Activated gamma-delta T cell treated with Interleukin-2 at 50 U/mL for 16 hours (primary cell): ENCODE results near the gene PTPRM.

Experiments
- DNase-seq: peaks from one replicate; pipeline ENCODE4 v3.0.0-alpha.2; 2020

Gene PTPRM

DNA sequence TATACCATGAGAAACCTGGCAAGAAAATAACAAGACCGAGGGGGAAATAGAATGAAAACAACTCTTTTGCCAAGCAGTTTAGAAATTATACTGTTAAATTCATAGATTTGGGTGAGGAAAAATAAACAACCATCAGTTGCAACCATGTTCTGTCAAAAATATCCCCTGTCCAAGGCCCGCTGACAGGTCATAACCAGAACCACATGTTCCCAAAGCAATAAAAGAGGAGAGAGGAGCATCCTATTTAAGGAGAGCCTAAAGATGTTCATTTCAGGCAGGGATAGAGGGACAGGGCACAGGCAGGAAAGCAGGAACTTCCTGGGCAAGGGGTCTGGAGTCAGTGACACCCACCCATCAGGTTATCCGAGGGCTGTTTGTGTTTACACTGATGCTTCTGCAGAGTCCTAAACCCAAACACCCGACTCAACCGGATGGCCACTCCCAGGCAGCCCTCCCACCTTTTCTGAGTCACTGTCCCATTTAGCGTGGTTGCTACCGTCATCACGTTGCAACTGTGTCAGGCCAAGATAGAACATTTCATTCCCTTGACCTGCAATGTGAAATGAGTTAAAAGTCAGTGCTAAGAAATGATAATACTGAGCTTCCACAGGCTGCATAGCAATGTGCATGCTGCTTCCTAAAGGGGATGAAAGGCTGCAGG is 573.9 kb downstream of the PTPRM start:
- DNase-seq, result no peak

DNA sequence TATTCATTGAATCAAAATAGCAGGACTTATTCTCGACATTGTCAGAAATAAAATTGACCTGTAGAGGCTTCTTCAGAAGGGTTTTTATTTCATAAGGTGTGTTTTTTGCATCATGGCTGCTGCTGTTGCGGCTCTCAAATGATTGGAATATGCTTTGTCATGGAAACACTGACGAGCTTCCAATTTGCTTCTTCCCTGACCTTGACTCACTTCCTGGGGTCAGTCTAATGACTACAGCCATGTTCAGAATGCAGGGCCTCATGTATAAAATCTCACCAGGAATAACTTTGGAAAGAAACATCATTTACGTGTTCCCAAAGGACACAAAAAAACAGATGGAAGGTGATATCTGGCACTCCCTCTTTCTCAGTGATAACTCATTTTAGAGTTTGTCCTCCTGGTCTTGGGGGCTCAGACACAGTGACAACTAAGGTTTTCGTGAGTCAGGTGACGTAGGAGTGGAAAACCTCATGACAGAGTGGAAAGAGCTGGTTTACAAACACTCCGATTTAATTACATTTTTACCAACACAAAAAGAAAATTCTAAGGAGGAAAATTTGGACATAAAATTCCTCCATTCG is 575.1 kb downstream of the PTPRM start:
- DNase-seq, result no peak

DNA sequence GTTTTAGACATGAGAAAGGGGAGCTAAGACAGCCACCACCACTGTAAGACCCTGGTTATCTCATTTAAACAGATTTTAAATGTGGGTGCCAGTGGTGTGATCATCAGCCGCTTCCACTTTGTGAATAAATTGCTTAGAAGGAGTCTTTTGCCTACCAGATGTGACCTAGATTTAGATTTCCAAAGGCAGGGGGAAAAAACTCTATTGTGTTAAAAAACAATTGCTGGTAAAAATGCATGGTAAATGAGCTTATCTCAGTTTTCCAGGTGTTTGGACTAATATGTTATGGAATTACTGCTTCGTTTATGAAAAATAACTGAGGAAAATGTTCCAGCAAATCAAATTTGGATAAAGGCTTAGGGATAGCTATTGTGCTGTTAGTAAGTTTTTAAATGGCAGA is 575.8 kb downstream of the PTPRM start:
- DNase-seq, result no peak

DNA sequence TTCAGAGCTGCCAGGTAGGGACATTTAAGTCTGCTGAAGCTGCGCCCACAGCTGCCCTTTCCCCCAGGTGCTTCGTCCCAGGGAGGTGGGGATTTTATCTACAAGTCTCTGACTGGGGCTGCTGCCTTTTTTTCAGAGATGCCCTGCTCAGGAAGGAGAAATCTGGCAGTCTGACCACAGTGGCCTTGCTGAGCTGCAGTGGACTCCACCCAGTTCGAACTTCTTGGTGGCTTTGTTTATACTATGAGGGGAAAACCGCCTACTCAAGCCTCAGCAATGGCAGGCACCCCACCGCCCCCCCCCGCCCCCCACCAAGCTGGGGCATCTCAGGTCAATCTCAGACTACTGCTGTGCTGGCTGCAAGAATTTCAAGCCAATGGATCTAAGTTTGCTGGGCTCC is 584.1 kb downstream of the PTPRM start:
- DNase-seq, result no peak

DNA sequence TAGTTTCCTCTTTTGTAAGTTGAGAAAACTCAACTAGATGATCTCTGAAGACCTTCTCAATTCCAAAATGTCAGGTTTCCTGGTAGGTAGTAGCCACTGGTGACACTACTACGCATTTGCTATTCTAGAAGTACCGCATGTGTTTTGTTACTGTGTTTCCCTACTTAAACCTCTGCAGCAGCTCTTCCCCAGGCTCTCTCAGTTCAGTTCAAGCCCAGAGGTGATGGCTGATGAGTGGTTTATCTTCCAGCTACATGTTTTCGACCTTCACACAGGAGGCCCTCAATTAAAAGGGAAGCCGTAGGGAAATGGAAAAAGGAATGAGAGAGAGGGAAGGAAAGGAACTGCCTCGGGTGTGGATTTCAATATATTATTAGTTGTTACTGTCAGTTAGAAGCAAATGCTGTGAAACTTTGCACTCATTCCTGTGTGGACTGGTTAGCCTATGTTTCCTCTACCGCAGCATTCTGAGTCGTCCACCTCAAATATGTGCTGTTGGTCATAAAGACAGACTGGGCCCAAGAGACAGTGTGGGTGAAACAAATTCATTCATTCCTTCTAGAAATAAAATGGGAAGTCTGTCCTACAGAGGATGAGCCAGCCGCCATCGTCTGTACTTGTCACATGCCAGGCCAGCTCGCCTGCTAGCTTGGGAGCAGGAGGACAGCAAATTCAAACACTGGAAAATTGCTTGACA is 586.9 kb downstream of the PTPRM start:
- no peak for DNase-seq

DNA sequence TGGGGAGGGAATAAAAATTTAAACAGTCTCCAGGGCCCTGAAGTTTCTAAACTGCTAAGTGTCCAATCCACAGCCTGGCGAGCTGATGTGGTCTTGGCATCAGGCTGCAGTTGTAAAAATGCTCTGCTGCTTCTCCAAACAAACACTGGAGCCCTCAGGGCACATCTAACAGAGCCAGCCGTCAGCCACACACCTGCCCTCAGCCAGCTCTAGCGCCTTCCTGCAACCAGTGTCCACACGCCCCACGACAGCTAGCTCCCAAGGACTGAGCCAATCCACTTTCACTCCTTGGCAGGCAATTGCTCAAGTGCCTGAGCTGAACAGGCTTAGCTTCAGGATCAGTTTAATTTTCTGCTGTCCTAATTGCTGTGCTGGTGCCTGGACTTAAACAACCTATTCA is 595.7 kb downstream of the PTPRM start:
- DNase-seq, result no peak

DNA sequence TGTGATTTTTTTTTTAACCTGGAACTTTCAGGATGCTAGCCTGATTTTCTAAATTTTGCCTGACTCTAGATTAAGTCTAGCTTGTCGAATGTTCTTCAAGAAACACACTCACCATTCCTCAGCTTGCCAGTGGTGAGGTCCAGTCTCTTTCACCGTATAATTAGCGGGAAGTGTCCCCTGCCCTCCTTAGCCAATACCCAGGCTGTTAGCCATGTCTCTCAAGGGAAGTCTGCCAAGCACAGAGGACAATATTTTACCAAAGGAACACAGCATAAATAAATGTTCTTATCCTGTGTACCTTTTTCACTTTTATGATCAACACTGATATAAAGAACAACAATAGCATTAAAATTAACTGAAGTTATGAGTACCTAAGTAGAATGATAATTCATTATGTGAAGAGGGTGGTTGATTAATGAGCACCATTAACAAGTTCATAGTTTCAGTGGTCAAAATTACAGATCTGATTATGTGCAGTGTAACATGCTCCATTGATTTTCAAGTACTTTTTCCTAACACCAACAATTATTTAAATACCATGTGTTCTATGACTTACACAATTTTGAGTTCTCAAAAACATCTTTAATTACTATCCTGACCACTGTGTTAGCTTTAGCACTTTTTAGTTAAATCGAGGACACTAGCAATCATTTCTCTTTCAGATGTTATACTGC is 596.3 kb downstream of the PTPRM start:
- DNase-seq, result no peak

DNA sequence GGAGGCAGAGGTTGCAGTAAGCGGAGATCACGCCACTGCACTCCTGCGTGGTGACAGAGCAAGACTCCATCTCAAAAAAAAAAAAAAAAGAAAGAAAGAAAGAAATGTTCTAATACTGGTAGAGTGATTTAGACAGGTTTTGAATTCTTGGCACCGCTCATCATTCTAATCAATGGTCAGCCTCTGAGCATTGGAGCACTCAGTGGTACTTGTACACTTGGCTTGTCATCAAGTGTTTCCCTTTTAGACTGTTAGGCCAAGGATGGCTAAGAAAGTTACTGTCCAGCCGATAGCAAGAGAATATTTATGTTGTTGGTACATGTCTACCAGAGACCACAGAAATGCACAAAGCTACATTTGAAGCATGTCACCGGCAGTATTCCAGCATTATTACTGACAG is 598.0 kb downstream of the PTPRM start:
- DNase-seq, result no peak

DNA sequence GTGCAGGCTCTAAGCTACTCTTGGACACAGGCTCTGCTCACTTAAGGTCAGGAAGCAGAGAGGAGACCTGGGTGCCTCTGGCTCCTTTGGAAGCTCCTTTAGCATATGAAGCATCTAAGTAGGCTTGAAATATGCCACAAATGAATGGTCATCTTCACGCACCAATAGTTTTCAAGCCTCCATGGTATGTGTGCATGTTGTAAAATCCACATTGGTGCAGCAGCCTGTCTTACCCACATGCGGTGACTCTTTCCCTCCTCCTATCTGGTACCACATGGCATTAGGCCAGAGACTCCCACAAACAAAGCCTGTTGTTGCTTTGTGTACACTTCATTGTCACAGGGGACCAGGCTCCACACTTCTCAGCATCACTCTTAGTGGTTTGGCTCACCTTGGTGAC is 599.9 kb downstream of the PTPRM start:
- DNase-seq, result no peak

DNA sequence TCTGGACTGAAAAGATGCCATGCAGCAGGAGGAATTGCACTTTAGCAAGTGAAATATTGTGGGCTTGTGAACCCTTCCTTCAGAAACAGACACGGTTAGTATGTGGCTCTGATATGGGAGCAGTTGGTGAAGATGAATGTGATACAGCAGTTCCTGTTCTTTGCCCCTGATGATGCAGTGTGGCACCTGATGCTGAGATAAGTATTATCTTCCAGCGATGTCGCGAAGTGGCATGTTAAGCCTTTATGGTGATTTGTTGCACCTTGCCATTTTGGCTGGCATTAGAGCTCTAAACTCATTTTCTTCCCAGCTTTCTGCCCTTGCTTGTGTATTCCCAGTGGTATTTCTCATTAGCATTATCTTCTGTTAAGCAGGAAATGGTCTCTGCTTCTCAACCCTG is 600.6 kb downstream of the PTPRM start:
- no peak for DNase-seq

DNA sequence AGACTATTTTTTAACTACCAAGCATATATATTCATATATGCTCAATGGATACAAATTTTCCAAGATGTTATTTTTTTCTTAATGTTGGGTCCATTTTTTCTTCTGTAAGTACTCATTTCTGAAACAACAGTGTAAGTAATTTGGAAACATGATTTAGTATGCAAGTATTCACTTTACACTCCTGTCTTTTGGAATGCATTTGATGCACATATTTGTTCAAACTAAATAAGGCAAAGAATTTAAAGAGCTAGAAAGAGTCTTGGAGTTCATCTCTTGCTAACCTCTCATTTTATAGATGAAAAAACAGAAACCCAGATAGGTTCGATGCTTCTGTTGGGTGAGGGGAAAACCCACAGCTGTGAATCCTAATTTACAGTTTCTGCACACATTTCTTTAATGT is 602.6 kb downstream of the PTPRM start:
- no peak for DNase-seq

DNA sequence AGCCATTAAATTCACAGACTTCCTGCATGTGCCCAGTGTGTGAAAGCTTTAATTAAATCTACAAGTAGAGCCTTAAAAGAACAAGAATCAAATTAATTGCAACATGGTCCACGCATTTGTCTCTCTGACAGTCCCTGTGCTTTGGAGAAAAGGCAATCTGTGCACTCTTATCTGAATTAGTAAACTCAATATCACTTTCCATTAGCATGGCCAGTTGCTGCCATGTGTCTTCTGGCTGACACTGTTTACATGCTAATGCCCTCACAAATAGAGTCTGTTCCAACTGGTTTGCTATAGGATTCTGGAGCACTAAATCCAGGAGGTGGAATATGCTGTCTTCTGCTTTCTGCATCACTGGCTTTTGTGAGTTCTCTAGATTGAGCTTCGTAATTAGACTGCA is 607.7 kb downstream of the PTPRM start:
- no peak for DNase-seq

DNA sequence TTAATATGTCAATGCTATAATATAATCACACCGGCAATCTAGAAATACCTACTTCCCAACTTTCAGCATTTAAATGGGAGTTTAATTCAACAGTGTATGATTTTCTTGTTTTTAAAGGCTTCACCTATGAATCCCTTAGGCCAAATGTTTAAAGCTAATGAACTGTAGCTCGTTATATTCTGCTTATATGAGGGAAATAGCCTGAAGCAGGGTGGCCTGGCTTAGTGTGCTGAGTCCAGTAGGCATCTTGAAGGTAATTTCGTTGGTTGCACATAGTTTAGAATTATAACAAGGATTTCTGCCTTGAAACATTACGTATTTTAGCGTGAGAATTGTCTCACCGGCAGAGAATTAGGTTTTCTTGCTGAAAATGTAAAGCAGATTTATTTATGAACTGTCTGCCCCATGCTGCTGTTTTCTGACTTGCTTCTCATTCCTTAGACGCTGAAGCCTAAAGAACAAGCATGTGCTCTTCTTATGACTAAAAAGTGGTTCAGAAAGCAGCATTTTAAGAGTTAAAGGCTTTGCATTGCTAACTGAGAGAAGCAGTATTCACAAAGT is 608.5 kb downstream of the PTPRM start:
- DNase-seq, result no peak

DNA sequence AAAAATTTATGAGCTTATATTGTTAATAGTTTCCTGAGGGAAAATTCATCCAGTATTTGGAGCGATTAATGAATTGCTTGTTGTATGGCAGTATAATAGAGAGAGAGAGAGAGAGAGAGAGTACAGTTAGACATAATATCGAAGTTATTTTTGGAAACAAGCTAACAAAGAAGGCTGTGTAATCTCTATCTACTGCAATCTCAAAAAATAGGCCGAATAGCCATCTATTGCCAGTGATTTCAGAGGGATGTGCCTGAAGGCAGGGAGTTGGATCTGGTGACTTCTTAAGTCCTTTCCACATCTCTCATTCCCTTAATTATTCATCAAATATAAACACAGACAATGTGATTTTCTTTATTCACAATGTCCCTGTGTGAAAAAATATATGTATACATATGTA is 609.0 kb downstream of the PTPRM start:
- no peak for DNase-seq

DNA sequence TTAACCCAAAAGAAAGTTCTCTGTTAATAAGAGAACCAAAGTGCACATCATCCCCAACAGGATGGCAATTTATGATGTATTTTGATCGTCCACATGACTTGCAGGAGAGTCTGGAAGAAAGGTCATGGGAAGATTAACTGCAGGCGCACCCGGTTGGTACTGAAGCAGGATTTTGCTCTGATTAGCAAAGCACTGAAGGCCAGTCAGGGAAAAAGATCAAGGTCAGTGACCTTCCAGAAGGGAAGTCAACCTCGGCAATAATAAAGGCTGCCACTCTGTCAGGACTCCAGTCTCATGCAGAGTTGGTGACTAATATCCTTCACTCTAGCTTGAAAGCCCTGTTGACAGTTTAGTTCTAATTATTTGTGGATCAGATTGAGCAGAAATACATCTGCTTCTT is 609.4 kb downstream of the PTPRM start:
- DNase-seq, result no peak

DNA sequence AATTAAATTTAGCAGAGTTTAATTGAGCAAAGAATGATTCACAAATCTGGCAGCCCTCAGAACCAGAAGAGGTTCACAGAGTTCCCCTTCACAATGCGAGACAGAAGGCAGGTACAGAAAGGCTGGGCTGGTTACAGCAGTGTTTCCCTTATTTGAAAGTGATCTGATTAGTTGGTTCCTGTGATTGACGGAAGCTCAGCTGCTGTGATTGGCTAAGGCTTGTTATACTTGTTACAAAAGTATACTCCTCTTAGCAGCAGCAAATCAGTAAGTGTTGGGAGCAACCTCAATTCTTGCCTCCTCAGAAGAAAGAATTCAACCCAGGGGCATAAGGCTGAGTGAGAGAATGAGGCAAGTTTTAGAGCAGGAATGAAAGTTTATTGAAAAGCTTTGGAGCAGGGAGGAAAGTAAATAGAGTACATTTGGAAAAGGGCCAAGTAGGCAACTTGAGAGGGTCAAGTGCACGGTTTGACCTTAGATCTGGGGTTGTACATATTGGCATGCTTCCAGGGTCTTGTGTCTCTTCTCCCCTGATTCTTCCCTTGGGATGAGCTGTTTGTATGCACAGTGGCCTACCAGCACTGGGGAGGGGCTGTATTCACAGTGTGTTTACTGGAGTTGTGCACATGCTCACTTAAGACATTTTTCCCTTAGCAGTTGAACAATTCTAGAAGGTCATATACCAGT is 610.4 kb downstream of the PTPRM start:
- no peak for DNase-seq

DNA sequence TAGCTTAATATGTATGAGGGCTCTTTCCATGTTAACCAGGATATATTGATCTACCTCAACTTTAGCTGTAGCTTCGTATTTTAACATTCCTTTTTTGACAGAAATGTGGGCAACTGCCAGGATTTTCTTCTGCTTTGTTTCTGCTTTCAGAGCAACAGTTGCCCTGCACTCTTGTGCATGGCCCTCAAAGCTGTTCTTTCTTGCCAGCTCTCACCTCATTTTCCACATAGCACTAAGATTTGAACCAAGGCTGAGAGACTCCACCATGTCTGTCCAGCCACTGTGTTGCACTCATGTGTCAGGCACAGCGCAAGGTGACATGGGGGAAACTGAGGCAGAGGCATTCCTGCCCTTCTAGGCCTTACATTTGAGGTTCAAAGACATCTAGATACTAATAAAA is 619.3 kb downstream of the PTPRM start:
- DNase-seq, result no peak

DNA sequence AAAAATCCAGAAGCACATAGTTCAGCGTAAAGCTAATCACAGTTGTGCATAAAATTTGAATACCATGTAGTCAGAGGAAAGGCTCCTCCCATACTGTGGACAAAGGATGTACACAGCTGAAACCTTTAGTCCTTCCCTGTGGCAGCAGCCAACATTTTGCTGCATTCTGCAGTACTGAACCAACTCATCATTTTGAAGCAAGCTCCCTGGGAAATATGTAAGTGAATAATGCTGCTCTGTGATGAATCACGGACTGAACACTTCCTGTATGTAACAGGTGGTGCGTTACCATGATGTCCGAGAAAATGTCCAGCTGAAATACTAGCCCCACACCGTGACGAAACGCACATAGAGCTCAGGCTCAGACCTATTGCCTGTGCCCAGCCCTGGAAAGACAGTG is 621.1 kb downstream of the PTPRM start:
- no peak for DNase-seq

DNA sequence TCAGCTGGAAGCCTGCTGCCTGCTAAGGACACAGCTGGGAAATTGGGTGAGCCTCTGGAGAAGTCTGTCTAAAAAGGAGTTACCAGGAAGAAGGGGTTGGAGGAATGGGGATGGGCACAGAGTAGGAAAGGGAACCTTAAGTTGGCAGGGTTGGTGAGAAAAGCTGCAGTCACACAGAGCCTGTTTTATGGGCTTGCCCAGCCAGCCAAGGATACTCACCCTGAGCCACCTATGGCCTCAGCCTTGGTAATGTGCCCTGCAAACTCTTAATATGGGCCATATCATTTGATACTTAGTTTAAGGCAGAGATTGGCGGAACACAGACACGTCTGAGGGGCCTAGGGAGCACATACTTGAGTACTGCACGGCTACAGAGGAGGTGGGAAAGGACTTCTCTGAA is 623.9 kb downstream of the PTPRM start:
- DNase-seq, result no peak

DNA sequence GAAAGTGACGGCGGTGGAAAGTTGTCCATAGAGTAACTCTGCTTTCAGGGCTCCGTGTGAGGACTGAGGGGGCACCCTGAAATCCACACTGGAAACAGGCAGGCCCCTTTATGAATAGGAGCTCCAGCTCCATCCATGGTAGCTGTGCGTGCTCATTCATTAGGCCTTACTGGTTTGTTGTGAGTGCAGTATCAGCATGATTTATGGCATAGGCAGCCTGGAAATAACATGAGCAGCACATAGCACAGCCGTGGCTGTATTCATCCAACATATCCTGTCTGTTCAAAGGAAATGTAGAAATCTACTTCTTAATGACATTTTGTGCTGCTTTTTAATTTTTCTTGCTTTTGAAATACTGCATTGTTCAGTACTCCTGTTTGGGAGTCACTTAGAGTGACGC is 627.3 kb downstream of the PTPRM start:
- no peak for DNase-seq

DNA sequence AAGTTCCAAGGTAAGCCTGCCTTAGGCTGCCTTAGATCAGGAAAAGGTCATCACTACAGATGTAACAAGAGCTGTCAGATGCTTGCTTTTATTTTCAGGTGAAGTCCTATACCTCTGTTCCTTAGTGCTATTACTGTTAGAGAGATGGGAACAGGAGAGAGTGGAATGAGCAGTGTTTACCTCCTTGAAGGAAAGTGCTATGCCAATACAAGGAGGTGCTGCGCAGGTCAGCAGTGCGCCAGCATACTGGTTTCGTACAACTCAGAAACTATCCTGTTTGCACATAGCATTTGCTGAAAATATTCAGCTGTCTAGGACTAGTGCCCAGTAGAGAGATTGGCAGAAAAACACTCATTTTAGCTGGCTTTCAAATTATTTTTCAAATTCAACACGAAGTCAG is 629.1 kb downstream of the PTPRM start:
- DNase-seq, result no peak

DNA sequence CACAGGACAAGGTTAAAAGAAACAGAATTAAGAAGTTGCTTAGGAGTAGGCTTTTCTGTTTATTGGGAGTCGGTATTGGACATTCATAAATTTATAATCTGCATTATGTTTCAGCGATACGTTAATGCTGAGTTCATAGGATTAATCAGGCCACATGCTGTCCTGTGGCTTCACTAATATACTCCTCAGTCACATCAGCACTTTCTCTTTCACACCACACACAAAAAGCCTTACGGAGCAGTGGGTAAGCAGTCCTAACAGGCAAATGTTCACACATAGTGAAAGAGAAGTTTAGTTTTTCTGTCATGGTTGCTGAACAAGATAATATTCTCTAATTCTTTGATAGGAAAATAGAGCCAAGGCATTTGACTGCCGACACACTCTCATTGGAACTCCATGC is 630.4 kb downstream of the PTPRM start:
- DNase-seq, result no peak

DNA sequence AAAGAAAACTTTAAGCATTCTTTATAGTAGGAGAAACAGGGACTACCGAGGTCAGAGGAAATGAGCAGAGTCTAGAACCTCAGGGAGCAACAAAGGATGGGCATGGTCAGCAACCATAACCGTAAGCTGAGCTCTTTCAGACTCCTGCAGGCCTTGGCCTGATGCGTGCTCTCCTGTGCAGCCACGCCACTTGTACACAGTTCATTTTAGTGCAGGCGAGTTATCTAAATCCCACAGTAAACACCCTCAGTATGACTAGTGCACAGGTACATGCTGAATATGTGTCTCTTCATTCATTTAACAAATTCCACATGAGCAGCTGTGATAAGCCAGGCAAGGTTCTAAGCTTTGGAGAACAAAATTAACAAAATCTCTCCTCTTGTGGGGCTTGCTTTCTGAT is 640.9 kb downstream of the PTPRM start:
- no peak for DNase-seq
